HS-27A (cell line): ENCODE data around the gene GPR25.
"Not testable (repeated sequence)": the region's sequence is repeated elsewhere in the genome, so short reads cannot be mapped to it uniquely, and the experiment has no call there.

Source experiments
- DNase-seq: peaks from one replicate; pipeline ENCODE4 v3.0.0-alpha.2; 2012; ENCODE audit warnings: low read depth, missing footprints

The GPR25 gene

DNA sequence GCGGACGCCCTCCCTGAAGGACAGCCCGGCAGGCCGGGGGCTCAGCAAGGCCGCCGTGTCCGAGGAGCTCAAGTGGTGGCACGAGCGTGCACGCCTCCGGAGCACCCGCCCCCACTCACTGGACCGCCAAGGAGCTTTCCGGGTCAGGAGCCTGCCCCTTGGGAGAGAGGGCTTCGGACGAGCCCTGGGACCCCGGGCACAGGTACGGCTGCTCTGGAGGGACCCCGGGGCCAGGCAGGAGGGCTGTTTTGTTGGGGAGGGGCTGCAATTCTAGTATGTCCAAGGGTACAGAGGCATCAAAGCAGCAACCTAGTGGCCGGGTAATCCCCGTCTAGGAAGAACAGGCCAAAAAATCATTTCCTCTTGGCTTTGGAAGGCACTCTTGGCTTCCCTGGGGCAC is 39.2 kb downstream of the GPR25 start:
- DNase-seq = not testable (repeated sequence)

DNA sequence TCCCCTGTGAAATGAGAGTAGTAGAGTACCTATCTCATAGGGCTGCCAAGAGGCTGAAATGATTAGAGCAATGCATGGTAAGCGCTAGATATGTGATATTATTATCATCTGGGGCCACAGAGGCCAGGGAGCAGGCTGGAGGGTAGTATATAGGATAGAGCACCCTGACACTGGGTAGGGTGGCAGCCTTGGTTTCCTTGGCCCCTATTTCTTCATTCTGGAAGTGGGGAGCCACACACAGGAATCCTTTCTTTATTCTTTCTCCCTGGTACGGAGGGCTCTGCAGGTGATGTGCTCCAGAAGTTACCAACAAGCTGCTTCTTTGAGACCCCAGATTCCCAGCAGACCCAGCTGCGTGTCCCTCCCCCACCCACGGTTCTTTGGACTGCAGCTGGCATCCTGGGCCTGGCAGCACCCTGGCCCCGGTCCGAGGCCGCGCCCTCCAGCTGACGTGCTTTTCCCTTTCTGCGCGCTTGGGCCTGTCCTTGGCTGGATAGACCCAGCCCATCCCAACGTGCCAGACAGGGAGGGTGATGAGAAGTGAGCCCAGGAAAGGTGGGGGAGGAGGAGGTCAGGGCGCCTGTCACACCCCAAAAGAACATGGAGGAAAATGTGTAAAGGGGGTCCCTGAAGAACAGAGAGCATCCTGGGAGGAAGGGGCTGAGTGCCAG is 40.1 kb downstream of the GPR25 start:
- no peak for DNase-seq

DNA sequence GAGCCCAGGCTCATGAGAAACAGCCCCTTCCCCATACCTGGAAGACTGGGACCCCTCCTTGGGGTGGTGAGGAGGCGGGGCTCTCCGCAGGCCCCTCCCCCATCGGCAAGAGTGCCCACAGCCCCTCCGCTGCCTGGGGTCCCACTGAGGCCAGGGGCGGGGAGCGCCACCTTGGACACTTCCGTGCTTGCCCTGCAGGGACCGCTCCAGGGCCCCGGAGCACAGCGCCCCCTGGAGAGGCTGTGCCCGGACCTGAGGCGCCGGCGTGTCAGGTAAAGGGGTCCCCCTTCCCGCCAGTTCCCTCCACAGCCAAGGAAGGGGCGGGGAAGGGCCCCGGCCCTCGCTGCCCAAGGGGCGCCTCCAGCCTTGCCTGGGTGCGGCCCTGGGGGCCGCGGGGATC is 43.4 kb downstream of the GPR25 start:
- DNase-seq = no peak

DNA sequence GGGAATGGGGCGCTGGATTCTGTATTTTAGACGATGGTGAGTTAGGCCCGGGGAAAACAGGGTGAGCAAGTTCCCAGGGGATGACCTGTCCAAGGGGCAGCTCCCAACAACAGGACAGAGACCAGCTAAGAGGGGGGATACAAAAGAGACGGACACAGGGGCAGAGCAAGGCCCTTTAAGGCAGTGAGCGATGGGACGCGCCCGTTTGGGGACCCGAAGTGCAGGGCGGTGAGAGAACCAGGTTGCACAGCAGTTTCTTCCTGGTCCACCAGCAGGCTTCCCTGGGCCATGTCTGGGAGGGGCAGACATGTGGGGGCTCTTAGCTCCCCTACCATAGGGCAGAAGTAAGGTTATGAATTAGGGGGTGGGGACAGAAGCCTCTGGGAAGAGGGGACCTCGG is 43.9 kb downstream of the GPR25 start:
- no peak for DNase-seq

DNA sequence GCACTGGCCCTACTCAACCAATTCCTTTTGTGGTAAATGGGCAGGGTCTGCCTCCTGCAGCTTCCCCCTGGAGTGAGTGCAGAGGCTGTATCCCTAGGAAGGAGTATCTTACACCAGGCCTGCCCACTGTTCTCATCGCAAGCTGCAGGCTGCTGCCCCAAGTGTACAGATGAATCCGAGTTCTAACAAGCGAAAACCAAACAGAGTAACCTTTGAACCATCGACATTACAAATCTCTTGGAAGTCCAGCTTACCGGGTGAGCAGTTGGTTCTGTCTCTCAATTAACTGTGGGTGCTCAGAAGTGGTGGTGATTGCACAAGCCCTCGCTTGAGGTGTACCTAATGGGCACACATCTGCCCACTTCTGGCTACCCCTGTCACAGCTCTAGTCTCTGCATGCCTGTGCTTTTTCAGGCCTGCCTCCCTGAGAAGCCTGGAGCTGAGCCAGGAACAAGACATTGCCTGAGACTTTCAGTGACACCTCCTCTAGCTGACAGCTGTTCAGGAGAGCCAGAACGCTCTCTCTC is 44.6 kb downstream of the GPR25 start:
- no peak for DNase-seq

DNA sequence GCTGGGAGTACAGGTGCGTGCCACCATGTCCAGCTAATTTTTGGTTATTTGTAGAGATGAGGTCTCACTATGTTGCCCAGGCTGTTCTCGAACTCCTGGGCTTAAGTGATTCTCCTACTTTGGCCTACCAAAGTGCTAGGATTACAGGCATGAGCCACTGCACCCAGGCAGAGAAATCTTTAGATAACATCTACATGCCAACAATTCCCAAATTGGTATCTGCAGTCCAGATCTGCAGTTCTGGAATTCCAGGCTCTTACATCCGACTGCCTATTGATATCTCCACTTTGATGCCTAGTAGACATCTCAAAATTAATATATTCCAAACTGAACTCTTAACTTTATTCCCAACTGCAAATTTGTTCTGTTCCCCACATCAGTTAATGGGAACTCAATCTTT is 45.2 kb downstream of the GPR25 start:
- DNase-seq = no peak

DNA sequence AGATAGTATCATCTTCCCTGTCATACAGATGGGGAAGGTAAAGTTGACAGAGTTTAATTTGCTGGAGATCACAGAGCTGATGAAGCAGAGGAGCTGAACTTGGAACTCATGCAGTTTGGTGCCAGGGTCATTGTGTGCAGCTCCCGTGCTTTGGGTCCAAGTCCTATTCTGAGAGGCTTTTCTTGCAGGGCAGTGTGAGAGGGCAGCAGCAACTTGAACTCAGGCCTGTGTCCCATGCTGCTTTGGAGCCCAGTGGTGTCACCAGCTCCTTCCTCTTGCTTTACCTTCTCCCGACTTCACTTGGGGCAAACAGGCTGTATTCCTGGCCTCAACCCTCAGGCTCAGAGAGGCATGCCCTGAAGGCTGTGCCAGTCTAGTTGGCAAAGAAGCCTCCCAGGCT is 46.6 kb downstream of the GPR25 start:
- no peak for DNase-seq

DNA sequence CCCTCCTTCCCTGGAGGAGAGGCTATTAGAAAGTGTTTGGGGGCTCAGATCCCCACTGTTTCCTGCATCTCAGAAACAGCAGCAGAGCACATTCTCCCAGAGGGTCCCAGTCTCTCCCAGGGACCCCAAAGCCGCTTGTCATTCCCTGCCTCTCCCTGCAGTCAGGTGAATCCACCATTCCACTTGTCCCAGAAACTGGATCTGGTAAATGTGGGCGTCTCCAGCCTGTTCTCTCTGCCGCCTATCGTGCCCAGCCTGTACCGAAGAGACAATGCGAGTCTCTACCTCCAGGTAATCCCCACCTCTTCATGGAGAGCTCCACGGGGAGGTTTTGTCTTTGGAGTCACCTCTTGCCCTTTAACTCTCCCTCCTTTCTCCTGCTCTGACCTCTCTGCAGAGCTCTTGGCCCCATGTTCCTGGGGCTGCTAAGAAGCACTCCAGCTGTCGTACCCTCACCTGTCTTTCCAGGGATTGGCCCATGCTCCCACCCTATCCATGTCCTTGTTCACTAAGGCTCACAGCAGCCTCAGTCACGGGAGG is 48.9 kb downstream of the GPR25 start:
- DNase-seq = no peak

DNA sequence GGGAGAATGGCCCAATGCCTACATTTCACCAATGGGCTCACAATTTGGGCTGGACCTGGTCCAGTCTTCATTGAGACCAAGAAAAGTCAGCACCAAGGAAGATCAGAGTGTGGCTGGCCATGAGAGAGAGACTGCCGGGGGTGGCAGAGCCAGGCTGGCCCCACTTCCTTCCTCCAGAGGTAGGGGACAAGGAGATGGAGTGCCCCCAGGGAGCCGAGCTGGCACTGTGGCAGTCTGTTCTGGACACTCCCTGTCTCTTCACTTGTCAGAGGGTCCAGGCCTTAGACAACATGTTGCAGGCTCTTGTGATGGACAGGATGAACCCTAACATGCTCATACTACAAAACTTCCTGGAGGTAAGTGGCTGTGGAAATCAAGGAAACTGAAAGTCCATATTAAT is 49.6 kb downstream of the GPR25 start:
- DNase-seq = no peak

DNA sequence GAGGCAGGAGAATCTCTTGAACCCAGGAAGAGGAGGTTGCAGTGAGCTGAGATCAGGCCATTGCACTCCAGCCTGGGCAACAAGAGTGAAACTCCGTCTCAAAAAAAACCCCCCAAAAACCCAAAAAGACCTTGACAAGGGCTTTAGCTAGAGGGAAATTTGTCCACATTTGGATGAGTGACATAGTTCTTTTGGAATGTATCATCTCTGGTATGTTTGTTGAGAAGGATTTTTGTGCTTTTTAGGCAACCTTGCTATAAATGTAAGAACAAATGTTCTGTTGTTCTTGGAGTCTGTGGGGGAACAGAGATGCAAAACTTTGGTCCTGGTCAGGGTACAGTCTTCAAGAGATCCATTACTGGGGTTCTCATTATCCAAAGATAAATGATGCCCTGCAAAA is 50.8 kb downstream of the GPR25 start:
- DNase-seq = no peak
